AG09319 (cell line): Measurements from ENCODE around the gene RNF31.

Experiments
- DNase-seq: peaks from one replicate; pipeline ENCODE4 v3.0.0-alpha.2; 2010; ENCODE audit warnings: low read depth; ENCODE audit errors: extremely low read depth
- CTCF ChIP-seq: IDR thresholded peaks from 2 replicates; pipeline ENCODE4 v1.5.1; 2011; ENCODE audit warnings: low read depth, mild to moderate bottlenecking, inconsistent platforms, low read length, moderate library complexity

RNF31 gene

DNA sequence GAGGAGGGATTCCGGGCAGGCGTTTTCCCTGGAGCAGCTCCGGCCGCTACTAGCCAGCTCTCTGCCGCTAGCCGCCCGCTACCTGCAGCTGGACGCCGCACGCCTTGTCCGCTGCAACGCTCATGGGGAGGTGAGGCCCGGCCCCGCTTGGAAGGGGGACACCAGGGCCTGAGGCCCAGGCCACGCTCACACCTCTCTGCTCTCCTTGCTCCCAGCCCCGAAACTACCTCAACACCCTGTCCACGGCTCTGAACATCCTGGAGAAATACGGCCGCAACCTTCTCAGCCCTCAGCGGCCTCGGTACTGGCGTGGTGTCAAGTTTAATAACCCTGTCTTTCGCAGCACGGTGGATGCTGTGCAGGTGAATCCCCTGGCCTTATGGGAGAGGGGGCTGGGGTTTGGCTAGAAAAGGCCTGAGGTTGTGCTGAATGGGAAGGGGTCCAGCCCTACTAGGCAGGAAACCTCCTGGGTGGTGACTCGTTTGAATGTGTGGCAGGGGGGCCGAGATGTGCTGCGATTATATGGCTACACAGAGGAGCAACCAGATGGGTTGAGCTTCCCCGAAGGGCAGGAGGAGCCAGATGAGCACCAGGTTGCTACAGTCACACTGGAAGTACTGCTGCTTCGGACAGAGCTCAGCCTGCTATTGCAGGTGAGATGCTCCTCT, 597 bp downstream of the RNF31 start:
- no peak for DNase-seq
- no peak for TF ChIP-seq CTCF

- TF ChIP-seq CTCF: no peak
- no peak for DNase-seq
These were observed 2.1 kb downstream of the RNF31 start for GRCh38 chr14:24149302-24149969.

GRCh38 chr14:24150061-24150460, 2.8 kb downstream of the RNF31 start:
- TF ChIP-seq CTCF: no peak
- no peak for DNase-seq

- no peak for DNase-seq
- TF ChIP-seq CTCF: no peak
These were observed 3.3 kb downstream of the RNF31 start for GRCh38 chr14:24150567-24150966.

GRCh38 chr14:24150993-24151392, 3.7 kb downstream of the RNF31 start:
- DNase-seq: no peak
- TF ChIP-seq CTCF: no peak

DNA sequence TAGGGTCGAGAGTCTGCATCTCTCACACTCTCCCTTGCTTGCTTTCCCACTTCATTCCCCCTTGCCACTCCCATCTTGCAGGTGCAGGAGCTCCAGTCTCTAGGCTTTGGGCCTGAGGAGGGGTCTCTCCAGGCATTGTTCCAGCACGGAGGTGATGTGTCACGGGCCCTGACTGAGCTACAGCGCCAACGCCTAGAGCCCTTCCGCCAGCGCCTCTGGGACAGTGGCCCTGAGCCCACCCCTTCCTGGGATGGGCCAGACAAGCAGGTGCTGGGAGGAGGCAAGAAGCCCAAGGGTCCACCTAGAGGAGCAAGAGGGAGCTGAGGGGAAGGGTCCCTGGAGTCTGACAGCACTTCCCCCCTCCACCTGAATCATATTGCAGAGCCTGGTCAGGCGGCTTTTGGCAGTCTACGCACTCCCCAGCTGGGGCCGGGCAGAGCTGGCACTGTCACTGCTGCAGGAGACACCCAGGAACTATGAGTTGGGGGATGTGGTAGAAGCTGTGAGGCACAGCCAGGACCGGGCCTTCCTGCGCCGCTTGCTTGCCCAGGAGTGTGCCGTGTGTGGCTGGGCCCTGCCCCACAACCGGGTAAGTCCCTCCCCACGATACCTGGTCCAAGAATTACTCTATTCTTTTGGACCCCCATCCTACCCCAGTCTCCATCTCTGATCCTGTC, 4.2 kb downstream of the RNF31 start:
- no peak for DNase-seq
- TF ChIP-seq CTCF: no peak

DNA sequence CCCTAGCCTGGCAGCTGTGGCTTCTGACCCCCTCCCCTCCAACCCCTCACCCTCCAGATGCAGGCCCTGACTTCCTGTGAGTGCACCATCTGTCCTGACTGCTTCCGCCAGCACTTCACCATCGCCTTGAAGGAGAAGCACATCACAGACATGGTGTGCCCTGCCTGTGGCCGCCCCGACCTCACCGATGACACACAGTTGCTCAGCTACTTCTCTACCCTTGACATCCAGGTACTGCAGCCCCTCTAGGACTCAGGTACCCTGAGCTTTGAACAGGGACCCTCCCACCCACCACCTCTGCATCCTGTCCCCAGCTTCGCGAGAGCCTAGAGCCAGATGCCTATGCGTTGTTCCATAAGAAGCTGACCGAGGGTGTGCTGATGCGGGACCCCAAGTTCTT, 7.8 kb downstream of the RNF31 start:
- no peak for TF ChIP-seq CTCF

More for the DNA sequence above, 7.8 kb downstream of the RNF31 start:
- no peak for DNase-seq
